ENCODE data around the gene IL17RD. TPM values are rescaled to one million over a fixed set of nuclear protein-coding genes. Genes with fewer than 3 reads are reported as not detected.

The IL17RD gene
- total and polyA plus RNA-seq, 12 donors = 1.3 to 15.6 (median 4.9) TPM

DNA sequence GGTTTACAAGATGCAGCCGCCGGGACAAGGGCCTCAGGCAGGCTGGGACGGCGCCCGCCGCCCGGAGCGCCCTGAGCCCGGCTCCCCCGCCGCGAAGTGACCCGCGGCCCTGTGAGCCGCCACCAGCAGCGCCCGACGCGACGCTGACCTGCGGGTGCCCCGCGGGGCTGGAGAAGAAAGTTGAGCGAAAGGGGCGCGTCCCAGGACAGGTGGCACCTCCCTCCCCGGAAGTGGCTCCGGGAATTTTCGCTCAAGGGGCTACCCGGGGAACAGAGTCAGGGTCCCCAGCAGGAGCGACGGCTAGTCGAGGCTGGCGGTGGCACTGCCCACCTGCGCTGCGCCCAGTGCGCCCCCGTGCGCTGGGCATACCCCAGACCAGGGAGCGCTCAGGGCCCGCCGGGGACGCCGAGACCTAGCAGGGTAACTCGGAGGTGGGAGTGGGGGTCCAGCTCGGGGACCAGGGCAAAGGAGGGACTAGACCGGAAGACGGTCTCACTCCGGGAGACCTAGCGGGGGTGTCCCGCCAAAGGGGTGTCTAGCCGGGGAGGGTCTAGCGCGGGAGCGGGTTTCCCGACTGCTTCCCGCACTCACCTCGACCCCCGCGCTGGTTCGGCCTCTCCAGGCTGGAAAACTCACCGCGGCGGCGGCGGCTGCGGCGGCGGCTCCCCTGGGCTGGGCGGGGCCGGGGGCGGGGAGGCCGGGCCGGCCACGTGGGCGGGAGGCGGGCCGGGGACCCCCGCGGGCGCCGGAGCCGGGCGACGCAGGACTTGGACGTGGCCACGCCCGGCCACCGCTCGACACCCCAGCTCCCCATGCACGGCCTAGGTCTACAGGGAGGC is 86.3 kb downstream of the IL17RD start:
- peak; percentile 66 to 85 (median 76) for ATAC-seq
- 0 to 1% methylated on average over 88 to 91 of the region's 91 CpGs for WGBS, 2 donors
- TF ChIP-seq, protein P1, sequence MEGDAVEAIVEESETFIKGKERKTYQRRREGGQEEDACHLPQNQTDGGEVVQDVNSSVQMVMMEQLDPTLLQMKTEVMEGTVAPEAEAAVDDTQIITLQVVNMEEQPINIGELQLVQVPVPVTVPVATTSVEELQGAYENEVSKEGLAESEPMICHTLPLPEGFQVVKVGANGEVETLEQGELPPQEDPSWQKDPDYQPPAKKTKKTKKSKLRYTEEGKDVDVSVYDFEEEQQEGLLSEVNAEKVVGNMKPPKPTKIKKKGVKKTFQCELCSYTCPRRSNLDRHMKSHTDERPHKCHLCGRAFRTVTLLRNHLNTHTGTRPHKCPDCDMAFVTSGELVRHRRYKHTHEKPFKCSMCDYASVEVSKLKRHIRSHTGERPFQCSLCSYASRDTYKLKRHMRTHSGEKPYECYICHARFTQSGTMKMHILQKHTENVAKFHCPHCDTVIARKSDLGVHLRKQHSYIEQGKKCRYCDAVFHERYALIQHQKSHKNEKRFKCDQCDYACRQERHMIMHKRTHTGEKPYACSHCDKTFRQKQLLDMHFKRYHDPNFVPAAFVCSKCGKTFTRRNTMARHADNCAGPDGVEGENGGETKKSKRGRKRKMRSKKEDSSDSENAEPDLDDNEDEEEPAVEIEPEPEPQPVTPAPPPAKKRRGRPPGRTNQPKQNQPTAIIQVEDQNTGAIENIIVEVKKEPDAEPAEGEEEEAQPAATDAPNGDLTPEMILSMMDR (IDR thresholded peaks at IDR 0.05) = peak in 3 of 9 donors; percentile 7 to 35 (median 35)

DNA sequence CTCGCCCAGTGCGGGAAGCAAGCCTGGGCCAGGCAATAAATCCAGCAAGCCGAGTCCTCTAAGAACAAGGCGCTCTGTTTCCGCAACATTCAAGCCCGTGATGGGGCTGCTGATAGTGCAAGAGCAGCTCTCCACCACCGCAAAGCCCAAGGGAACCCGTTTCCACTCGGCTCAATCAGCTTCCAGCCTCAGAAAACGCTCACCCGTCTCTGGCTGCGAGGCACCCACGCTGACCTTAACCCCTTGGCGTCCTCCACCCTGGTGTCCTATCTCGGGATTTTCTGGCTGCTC is 86.9 kb downstream of the IL17RD start:
- Histone ChIP-seq H3K4me1 (peaks cover 0 to 15% (median 12%) of the 10 kb centered on the region in 9 donors), H3K36me3 (no peaks in the 10 kb centered on the region), H3K27ac (peak overlapping the region in 6 of 10 donors; percentile 16 to 58 (median 43)), H3K27me3 (peaks cover 0 to 48% (median 0%) of the 10 kb centered on the region in 7 donors), H3K9me3 (no peaks in the 10 kb centered on the region), H3K4me3 (peak overlapping the region; percentile 52 to 85 (median 76))
- peak; percentile 36 to 48 for DNase-seq
- TF ChIP-seq, protein P1 (IDR thresholded peaks at IDR 0.05) = no peak
- peak in 7 of 8 donors; percentile 36 to 76 (median 44) for ATAC-seq
- intact Hi-C loops (cut with DNase I) = loop anchor here in 8 of 10 donors (5.0 to 10.0 kb wide), 4 partner anchors 71 to 86 kb away; no protein-coding TSS in a partner anchor
- 1 to 2% methylated on average over 15 of the region's 15 CpGs for WGBS, 2 donors

More for the DNA sequence above, 86.3 kb downstream of the IL17RD start:
- Histone ChIP-seq H3K36me3 (no peaks in the 10 kb centered on the region), H3K27ac (peak overlapping the region in 7 of 10 donors; percentile 13 to 58 (median 41)), H3K4me3 (peak overlapping the region; percentile 52 to 85 (median 76)), H3K4me1 (peaks cover 0 to 15% (median 12%) of the 10 kb centered on the region in 9 donors), H3K27me3 (peaks cover 0 to 48% (median 0%) of the 10 kb centered on the region in 7 donors), H3K9me3 (no peaks in the 10 kb centered on the region)
- DNase-seq = peak; percentile 19 to 44
- intact Hi-C loops (cut with DNase I) = loop anchor here in 8 of 10 donors (5.0 to 10.0 kb wide), 4 partner anchors 72 to 87 kb away; no protein-coding TSS in a partner anchor

DNA sequence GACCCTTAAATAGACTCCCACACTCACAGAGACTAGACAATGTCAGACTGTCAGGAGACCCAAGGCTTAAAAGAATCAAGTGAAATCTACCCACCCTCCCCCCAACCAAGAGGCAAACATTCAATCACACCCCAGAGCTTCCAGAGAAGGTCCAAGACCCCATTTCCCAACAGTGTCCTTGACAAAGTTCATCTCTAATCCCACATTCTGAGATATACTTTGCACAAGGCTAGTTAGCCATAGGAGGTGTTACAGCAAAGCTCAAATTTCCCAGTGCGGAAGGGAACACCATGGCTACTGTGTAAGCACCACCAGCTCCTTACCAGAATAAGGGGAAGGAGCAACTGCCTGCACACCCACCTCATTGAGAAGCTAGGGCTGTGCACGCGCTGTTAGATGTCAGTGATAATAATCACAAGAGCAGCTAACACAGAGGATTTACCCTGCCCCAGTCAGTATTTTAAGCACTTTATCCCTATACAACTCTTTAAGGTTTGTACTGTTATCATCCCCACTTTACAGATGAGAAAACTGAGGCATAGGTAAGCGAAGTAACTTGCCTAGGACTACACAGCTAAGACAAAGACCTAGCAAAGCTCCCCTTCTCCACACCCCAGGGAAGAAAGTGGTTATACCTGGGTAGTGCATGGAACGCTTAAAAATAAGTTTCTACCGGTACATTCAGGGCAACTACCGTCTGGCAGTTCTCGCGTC is 87.4 kb downstream of the IL17RD start:
- intact Hi-C loops (cut with DNase I) = loop anchor here in 8 of 10 donors (5.0 to 10.0 kb wide), 4 partner anchors 70 to 85 kb away; no protein-coding TSS in a partner anchor
- 44 to 48% methylated on average over 9 of the region's 9 CpGs for WGBS, 2 donors

More for the DNA sequence above, 87.4 kb downstream of the IL17RD start:
- no peak for ATAC-seq
- H3K9me3 ChIP-seq = no peaks in the 10 kb centered on the region
- peaks cover 0 to 15% (median 12%) of the 10 kb centered on the region in 9 donors for H3K4me1 ChIP-seq
- H3K27ac ChIP-seq = peak overlapping the region in 5 of 10 donors; percentile 16 to 58 (median 41)
- no peaks in the 10 kb centered on the region for H3K36me3 ChIP-seq
- TF ChIP-seq, protein P1 (IDR thresholded peaks at IDR 0.05) = no peak
- no peak for DNase-seq
- H3K4me3 ChIP-seq = peak overlapping the region; percentile 52 to 85 (median 76)
- H3K27me3 ChIP-seq = peaks cover 0 to 48% (median 0%) of the 10 kb centered on the region in 7 donors

All from heart right ventricle (tissue), 16 donors.